22Rv1 (cell line): ENCODE measurements around the gene IGF1R.

ENCODE experiments used
- CTCF ChIP-seq: fragments of 450-650 bp; IDR thresholded peaks from 2 replicates; pipeline ENCODE4 v1.5.1; 2017; ENCODE audit warnings: mild to moderate bottlenecking
- ZFX ChIP-seq: fragments of 450-650 bp; IDR thresholded peaks from 2 replicates; pipeline ENCODE4 v1.6.1; 2017; ENCODE audit warnings: antibody characterized with exemption, borderline replicate concordance

GRCh38 chr15:98874773-98875172, 226.4 kb downstream of the IGF1R start:
- TF ChIP-seq CTCF (no peak), ZFX (no peak)
